Psoas muscle (tissue), 8 donors: ENCODE results near the gene USP33. TPM values are rescaled to one million over a fixed set of nuclear protein-coding genes. Genes with fewer than 3 reads are reported as not detected.
A peak's percentile ranks its signal among the peaks of the same experiment; 100 is the strongest.
"Not testable (repeated sequence)": the region's sequence is repeated elsewhere in the genome, so short reads cannot be mapped to it uniquely, and the experiment has no call there.

Source experiments
- ATAC-seq, 4 donors: fragments of 200-7000 bp; cut with Tn5 transposase; one replicate each; pipeline ENCODE4 v1.9.1; 2020; ENCODE audit warnings: moderate library complexity in 3 of 4, mild to moderate bottlenecking in 2 of 4
- DNase-seq, 2 donors: peaks; one replicate each; pipeline ENCODE4 v3.0.0-alpha.2; 2020
- H3K27ac ChIP-seq: fragments of 200-600 bp; one replicate; pipeline ENCODE4 v1.8.0; 2022
- H3K27me3 ChIP-seq, 3 donors: fragments of 200-600 bp in 1 of 3; one replicate each; pipeline versions ENCODE4 v1.6.1 to v1.8.0; 2013 to 2022; ENCODE audit warnings: low read length in 2 of 3, mild to moderate bottlenecking in 2 of 3, moderate library complexity in 1 of 3; ENCODE audit not compliant: insufficient read depth in 3 of 3
- H3K36me3 ChIP-seq, 2 donors: fragments of 200-600 bp in 1 of 2; one replicate each; pipeline versions ENCODE4 v1.6.1 to v1.8.0; 2013 to 2022; ENCODE audit warnings: low read depth in 1 of 2, mild to moderate bottlenecking in 1 of 2, moderate library complexity in 1 of 2; ENCODE audit not compliant: insufficient read depth in 1 of 2
- H3K4me1 ChIP-seq: fragments of 200-600 bp; one replicate; pipeline ENCODE4 v1.8.0; 2022
- H3K4me3 ChIP-seq: fragments of 200-600 bp; one replicate; pipeline ENCODE4 v1.8.0; 2022; ENCODE audit warnings: mild to moderate bottlenecking
- H3K9me3 ChIP-seq: fragments of 200-600 bp; one replicate; pipeline ENCODE4 v1.8.0; 2022
- CTCF ChIP-seq: fragments of 200-600 bp; IDR thresholded peaks from one replicate; pipeline ENCODE4 v1.8.0; 2022; ENCODE audit warnings: antibody characterized with exemption
- WGBS, 3 donors: extraction: QIAGEN DNeasy Blood & Tissue Kit; methylation state at CpG; one replicate each; pipeline versions ENCODE4 v1.1.6 to v1.1.7; 2013; 5-methylcytosine and 5-hydroxymethylcytosine counted together
- intact Hi-C, 2 donors: fragments of 100-400 bp; cut with DNase I; formaldehyde crosslinking; loops; one replicate each; pipeline versions ENCODE4 v1.11.0 to v1.14.2; 2022
- polyA plus RNA-seq, 3 donors: library from polyadenylated mRNA; stranded (reverse); fragments of 200-250 nt; gene quantifications; one replicate each; pipeline ENCODE4 v1.2.3, GENCODE V29; 2013
- total RNA-seq, 4 donors: library from RNA; stranded (reverse); fragmentation: NEBNext Ultra II Directional in 2 of 4; extraction: Animal tissue kit (Norgen Biotek cat#: 25700) in 2 of 4; gene quantifications; one replicate each; pipeline versions ENCODE4 v1.2.1 to v1.2.4, GENCODE V29; 2021 to 2023
- donor health status: healthy with polysubstance abuse.
- donor health status: DM: no; HTN: no; CAD: no; lungs with moderate emphysema.
- donor health status: Bipolar disorder and iron deficiency.
- donor health status: healthy.
- donor health status: DM: yes; HTN: yes; CAD: no.
- donor health status: DM: no; HTN: no; CAD: no.
- donor health status: DM: no; HTN: no; CAD: no.
- donor health status: DM: yes; HTN: yes; CAD: no.

USP33 gene
- total and polyA plus RNA-seq, 7 donors = 13.4 to 37.5 (median 22.9) TPM

GRCh38 chr1:77757603-77758002, 2.0 kb downstream of the USP33 start:
- DNase-seq (no peak), ATAC-seq (no peak)
- Histone ChIP-seq H3K27me3 (no peaks in the 10 kb centered on the region), H3K4me1 (peaks cover 38% of the 10 kb centered on the region), H3K36me3 (no peaks in the 10 kb centered on the region), H3K9me3 (no peaks in the 10 kb centered on the region), H3K27ac (no peak overlapping the region), H3K4me3 (peak overlapping the region; percentile 80)
- intact Hi-C loops = loop anchor here in 1 of 2 donors (2.0 kb wide), 1 partner anchor 21 kb away; the partner anchor contains the start of gene MIGA1
- no peak for TF ChIP-seq CTCF
- 25 to 44% (median 37%) methylated on average over 2 of the region's 2 CpGs for WGBS, 3 donors

GRCh38 chr1:77757066-77757584, 2.5 kb downstream of the USP33 start:
- no peak for ATAC-seq
- Histone ChIP-seq H3K4me3 (peak overlapping the region; percentile 80), H3K9me3 (no peaks in the 10 kb centered on the region), H3K4me1 (peaks cover 38% of the 10 kb centered on the region), H3K27me3 (no peaks in the 10 kb centered on the region), H3K36me3 (no peaks in the 10 kb centered on the region), H3K27ac (no peak overlapping the region)
- 40 to 52% (median 45%) methylated on average over 1 of the region's 1 CpG for WGBS, 3 donors
- TF ChIP-seq CTCF = no peak
- DNase-seq = no peak
- intact Hi-C loops = no loop called here

- no peak for DNase-seq
- Histone ChIP-seq H3K36me3 (no peaks in the 10 kb centered on the region), H3K4me3 (no peak overlapping the region), H3K9me3 (no peaks in the 10 kb centered on the region), H3K4me1 (peaks cover 38% of the 10 kb centered on the region), H3K27ac (no peak overlapping the region), H3K27me3 (no peaks in the 10 kb centered on the region)
- no peak for ATAC-seq
- intact Hi-C loops = no loop called here
- 51 to 67% (median 56%) methylated on average over 1 of the region's 1 CpG for WGBS, 3 donors
- TF ChIP-seq CTCF = no peak
These were observed 3.4 kb downstream of the USP33 start for GRCh38 chr1:77756052-77756754.

GRCh38 chr1:77749489-77749888, 10.2 kb downstream of the USP33 start:
- H3K4me1 ChIP-seq = peaks cover 20% of the 10 kb centered on the region
- H3K4me3 ChIP-seq, ATAC-seq, intact Hi-C loops, H3K9me3 ChIP-seq, H3K27ac ChIP-seq, DNase-seq, H3K27me3 ChIP-seq, H3K36me3 ChIP-seq: not testable (repeated sequence)
- WGBS, 3 donors = 94 to 98% (median 95%) methylated on average over 4 of the region's 4 CpGs

GRCh38 chr1:77744576-77744975, 15.1 kb downstream of the USP33 start:
- no peak for TF ChIP-seq CTCF
- intact Hi-C loops = no loop called here
- Histone ChIP-seq H3K27me3 (no peaks in the 10 kb centered on the region), H3K27ac (no peak overlapping the region), H3K9me3 (no peaks in the 10 kb centered on the region), H3K36me3 (peaks cover 0 to 13% of the 10 kb centered on the region in 2 donors), H3K4me1 (peaks cover 12% of the 10 kb centered on the region), H3K4me3 (no peak overlapping the region)
- ATAC-seq (peak in 2 of 4 donors; percentile 50 to 64), DNase-seq (no peak)
- 75 to 89% (median 79%) methylated on average over 7 of the region's 7 CpGs for WGBS, 3 donors
